Measurements from ENCODE around the gene ATP5ME. TPM values are rescaled to one million over a fixed set of nuclear protein-coding genes. Genes with fewer than 3 reads are reported as not detected.

Gene ATP5ME
- total and polyA plus RNA-seq, 2 donors: 492 to 602 TPM

GRCh38 chr4:654871-655463, 19.1 kb downstream of the ATP5ME start:
- Histone ChIP-seq H3K4me1 (ENCODE audit: control insufficient read depth in 2 of 2, insufficient read depth in 2 of 2, low read length in 2 of 2) (no peaks in the 10 kb centered on the region), H3K4me3 (ENCODE audit: low read length in 2 of 2) (no peak overlapping the region), H3K27me3 (ENCODE audit: control insufficient read depth in 2 of 2, insufficient read depth in 1 of 2, low read length in 1 of 2) (peaks cover 0 to 31% of the 10 kb centered on the region in 2 donors), H3K36me3 (ENCODE audit: control insufficient read depth in 2 of 2, insufficient read depth in 2 of 2, low read length in 1 of 2) (no peaks in the 10 kb centered on the region), H3K27ac (ENCODE audit: low read depth in 1 of 2, low read length in 1 of 2) (no peak overlapping the region), H3K9me3 (ENCODE audit: control insufficient read depth in 2 of 2, insufficient read depth in 1 of 2, low read length in 1 of 2) (peaks cover 0 to 6% of the 10 kb centered on the region in 2 donors)
- WGBS: 79% methylated on average over 17 of the region's 17 CpGs
- DNase-seq (ENCODE audit: low read depth in 6 of 9, low spot score in 9 of 9): no peak

- Histone ChIP-seq H3K9me3 (ENCODE audit: control insufficient read depth in 2 of 2, insufficient read depth in 1 of 2, low read length in 1 of 2) (peaks cover 0 to 6% of the 10 kb centered on the region in 2 donors), H3K36me3 (ENCODE audit: control insufficient read depth in 2 of 2, insufficient read depth in 2 of 2, low read length in 1 of 2) (no peaks in the 10 kb centered on the region), H3K27ac (ENCODE audit: low read depth in 1 of 2, low read length in 1 of 2) (no peak overlapping the region), H3K4me3 (ENCODE audit: low read length in 2 of 2) (no peak overlapping the region), H3K4me1 (ENCODE audit: control insufficient read depth in 2 of 2, insufficient read depth in 2 of 2, low read length in 2 of 2) (no peaks in the 10 kb centered on the region), H3K27me3 (ENCODE audit: control insufficient read depth in 2 of 2, insufficient read depth in 1 of 2, low read length in 1 of 2) (peaks cover 0 to 31% of the 10 kb centered on the region in 2 donors)
- no peak for DNase-seq (ENCODE audit: low read depth in 6 of 9, low spot score in 9 of 9)
- WGBS: 96% methylated on average over 17 of the region's 17 CpGs
These were observed 19.6 kb downstream of the ATP5ME start for GRCh38 chr4:654503-654845.

GRCh38 chr4:653831-654502, 20.1 kb downstream of the ATP5ME start:
- H3K4me3 ChIP-seq (ENCODE audit: low read length in 2 of 2): no peak overlapping the region
- H3K4me1 ChIP-seq (ENCODE audit: control insufficient read depth in 2 of 2, insufficient read depth in 2 of 2, low read length in 2 of 2): no peaks in the 10 kb centered on the region
- H3K27ac ChIP-seq (ENCODE audit: low read depth in 1 of 2, low read length in 1 of 2): no peak overlapping the region
- H3K36me3 ChIP-seq (ENCODE audit: control insufficient read depth in 2 of 2, insufficient read depth in 2 of 2, low read length in 1 of 2): no peaks in the 10 kb centered on the region
- peaks cover 0 to 6% of the 10 kb centered on the region in 2 donors for H3K9me3 ChIP-seq (ENCODE audit: control insufficient read depth in 2 of 2, insufficient read depth in 1 of 2, low read length in 1 of 2)
- 92% methylated on average over 29 of the region's 29 CpGs for WGBS
- peaks cover 0 to 34% of the 10 kb centered on the region in 2 donors for H3K27me3 ChIP-seq (ENCODE audit: control insufficient read depth in 2 of 2, insufficient read depth in 1 of 2, low read length in 1 of 2)
- no peak for DNase-seq (ENCODE audit: low read depth in 6 of 9, low spot score in 9 of 9)

GRCh38 chr4:653080-653821, 20.8 kb downstream of the ATP5ME start:
- Histone ChIP-seq H3K4me1 (ENCODE audit: control insufficient read depth in 2 of 2, insufficient read depth in 2 of 2, low read length in 2 of 2) (no peaks in the 10 kb centered on the region), H3K27me3 (ENCODE audit: control insufficient read depth in 2 of 2, insufficient read depth in 1 of 2, low read length in 1 of 2) (peaks cover 0 to 41% of the 10 kb centered on the region in 2 donors), H3K27ac (ENCODE audit: low read depth in 1 of 2, low read length in 1 of 2) (no peak overlapping the region), H3K9me3 (ENCODE audit: control insufficient read depth in 2 of 2, insufficient read depth in 1 of 2, low read length in 1 of 2) (no peaks in the 10 kb centered on the region), H3K36me3 (ENCODE audit: control insufficient read depth in 2 of 2, insufficient read depth in 2 of 2, low read length in 1 of 2) (no peaks in the 10 kb centered on the region), H3K4me3 (ENCODE audit: low read length in 2 of 2) (no peak overlapping the region)
- 93% methylated on average over 35 of the region's 35 CpGs for WGBS
- DNase-seq (ENCODE audit: low read depth in 6 of 9, low spot score in 9 of 9): no peak

- WGBS: 76% methylated on average over 24 of the region's 24 CpGs
- H3K9me3 ChIP-seq (ENCODE audit: control insufficient read depth in 2 of 2, insufficient read depth in 1 of 2, low read length in 1 of 2): no peaks in the 10 kb centered on the region
- no peak overlapping the region for H3K27ac ChIP-seq (ENCODE audit: low read depth in 1 of 2, low read length in 1 of 2)
- no peaks in the 10 kb centered on the region for H3K4me1 ChIP-seq (ENCODE audit: control insufficient read depth in 2 of 2, insufficient read depth in 2 of 2, low read length in 2 of 2)
- H3K27me3 ChIP-seq (ENCODE audit: control insufficient read depth in 2 of 2, insufficient read depth in 1 of 2, low read length in 1 of 2): peaks cover 0 to 45% of the 10 kb centered on the region in 2 donors
- H3K36me3 ChIP-seq (ENCODE audit: control insufficient read depth in 2 of 2, insufficient read depth in 2 of 2, low read length in 1 of 2): no peaks in the 10 kb centered on the region
- DNase-seq (ENCODE audit: low read depth in 6 of 9, low spot score in 9 of 9): no peak
- no peak overlapping the region for H3K4me3 ChIP-seq (ENCODE audit: low read length in 2 of 2)
These were observed 22.0 kb downstream of the ATP5ME start for GRCh38 chr4:651884-652642.

- 62% methylated on average over 49 of the region's 49 CpGs for WGBS
- H3K9me3 ChIP-seq (ENCODE audit: control insufficient read depth in 2 of 2, insufficient read depth in 1 of 2, low read length in 1 of 2): no peaks in the 10 kb centered on the region
- peaks cover 0 to 52% of the 10 kb centered on the region in 2 donors for H3K27me3 ChIP-seq (ENCODE audit: control insufficient read depth in 2 of 2, insufficient read depth in 1 of 2, low read length in 1 of 2)
- DNase-seq (ENCODE audit: low read depth in 6 of 9, low spot score in 9 of 9): no peak
- no peak overlapping the region for H3K4me3 ChIP-seq (ENCODE audit: low read length in 2 of 2)
- H3K36me3 ChIP-seq (ENCODE audit: control insufficient read depth in 2 of 2, insufficient read depth in 2 of 2, low read length in 1 of 2): no peaks in the 10 kb centered on the region
- no peaks in the 10 kb centered on the region for H3K4me1 ChIP-seq (ENCODE audit: control insufficient read depth in 2 of 2, insufficient read depth in 2 of 2, low read length in 2 of 2)
- H3K27ac ChIP-seq (ENCODE audit: low read depth in 1 of 2, low read length in 1 of 2): no peak overlapping the region
These were observed 22.9 kb downstream of the ATP5ME start for GRCh38 chr4:650951-651883.

- no peak overlapping the region for H3K27ac ChIP-seq (ENCODE audit: low read depth in 1 of 2, low read length in 1 of 2)
- H3K27me3 ChIP-seq (ENCODE audit: control insufficient read depth in 2 of 2, insufficient read depth in 1 of 2, low read length in 1 of 2): peaks cover 0 to 52% of the 10 kb centered on the region in 2 donors
- WGBS: 92% methylated on average over 18 of the region's 18 CpGs
- no peak overlapping the region for H3K4me3 ChIP-seq (ENCODE audit: low read length in 2 of 2)
- H3K9me3 ChIP-seq (ENCODE audit: control insufficient read depth in 2 of 2, insufficient read depth in 1 of 2, low read length in 1 of 2): no peaks in the 10 kb centered on the region
- no peak for DNase-seq (ENCODE audit: low read depth in 6 of 9, low spot score in 9 of 9)
- H3K36me3 ChIP-seq (ENCODE audit: control insufficient read depth in 2 of 2, insufficient read depth in 2 of 2, low read length in 1 of 2): no peaks in the 10 kb centered on the region
- no peaks in the 10 kb centered on the region for H3K4me1 ChIP-seq (ENCODE audit: control insufficient read depth in 2 of 2, insufficient read depth in 2 of 2, low read length in 2 of 2)
These were observed 23.6 kb downstream of the ATP5ME start for GRCh38 chr4:650461-650860.

GRCh38 chr4:649751-650310, 24.2 kb downstream of the ATP5ME start:
- Histone ChIP-seq H3K4me1 (ENCODE audit: control insufficient read depth in 2 of 2, insufficient read depth in 2 of 2, low read length in 2 of 2) (no peaks in the 10 kb centered on the region), H3K9me3 (ENCODE audit: control insufficient read depth in 2 of 2, insufficient read depth in 1 of 2, low read length in 1 of 2) (no peaks in the 10 kb centered on the region), H3K27ac (ENCODE audit: low read depth in 1 of 2, low read length in 1 of 2) (no peak overlapping the region), H3K36me3 (ENCODE audit: control insufficient read depth in 2 of 2, insufficient read depth in 2 of 2, low read length in 1 of 2) (no peaks in the 10 kb centered on the region), H3K4me3 (ENCODE audit: low read length in 2 of 2) (no peak overlapping the region), H3K27me3 (ENCODE audit: control insufficient read depth in 2 of 2, insufficient read depth in 1 of 2, low read length in 1 of 2) (peaks cover 0 to 52% of the 10 kb centered on the region in 2 donors)
- no peak for DNase-seq (ENCODE audit: low read depth in 6 of 9, low spot score in 9 of 9)
- 94% methylated on average over 13 of the region's 13 CpGs for WGBS

Measured in thymus (tissue), 11 donors.